ENCODE data around the gene THRB.

DNA sequence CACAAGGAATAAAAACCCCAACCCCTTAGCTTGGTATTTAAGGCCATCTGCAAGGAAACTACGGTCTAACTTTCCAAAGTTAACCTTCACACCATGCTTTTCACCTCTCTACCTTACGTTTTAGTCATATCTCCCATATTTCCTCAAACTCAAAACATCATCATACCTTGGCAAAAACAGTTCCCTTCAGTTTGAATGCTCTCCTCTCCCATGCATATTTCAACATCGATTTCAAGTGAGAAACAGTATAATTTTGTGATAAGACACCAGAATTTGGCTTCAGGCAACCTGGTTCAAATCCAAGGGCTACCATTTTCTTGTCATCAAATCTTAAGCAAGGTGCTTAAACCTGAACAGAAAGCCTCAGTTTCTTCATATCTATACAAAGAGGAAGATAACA is 108.2 kb downstream of the THRB start:
- TF ChIP-seq POLR2A (IDR thresholded peaks at IDR 0.05): no peak
- TF ChIP-seq, protein P1, sequence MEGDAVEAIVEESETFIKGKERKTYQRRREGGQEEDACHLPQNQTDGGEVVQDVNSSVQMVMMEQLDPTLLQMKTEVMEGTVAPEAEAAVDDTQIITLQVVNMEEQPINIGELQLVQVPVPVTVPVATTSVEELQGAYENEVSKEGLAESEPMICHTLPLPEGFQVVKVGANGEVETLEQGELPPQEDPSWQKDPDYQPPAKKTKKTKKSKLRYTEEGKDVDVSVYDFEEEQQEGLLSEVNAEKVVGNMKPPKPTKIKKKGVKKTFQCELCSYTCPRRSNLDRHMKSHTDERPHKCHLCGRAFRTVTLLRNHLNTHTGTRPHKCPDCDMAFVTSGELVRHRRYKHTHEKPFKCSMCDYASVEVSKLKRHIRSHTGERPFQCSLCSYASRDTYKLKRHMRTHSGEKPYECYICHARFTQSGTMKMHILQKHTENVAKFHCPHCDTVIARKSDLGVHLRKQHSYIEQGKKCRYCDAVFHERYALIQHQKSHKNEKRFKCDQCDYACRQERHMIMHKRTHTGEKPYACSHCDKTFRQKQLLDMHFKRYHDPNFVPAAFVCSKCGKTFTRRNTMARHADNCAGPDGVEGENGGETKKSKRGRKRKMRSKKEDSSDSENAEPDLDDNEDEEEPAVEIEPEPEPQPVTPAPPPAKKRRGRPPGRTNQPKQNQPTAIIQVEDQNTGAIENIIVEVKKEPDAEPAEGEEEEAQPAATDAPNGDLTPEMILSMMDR (IDR thresholded peaks at IDR 0.05): no peak

Data from esophagus squamous epithelium (tissue), 4 donors.